HepG2 (cell line): Measurements from ENCODE around the gene WDR87. TPM values are rescaled to one million over a fixed set of nuclear protein-coding genes. Genes with fewer than 3 reads are reported as not detected.

Source experiments
- ARID3A ChIP-seq: IDR thresholded peaks from 2 replicates; pipeline ENCODE4 v1.6.1; 2012; ENCODE audit warnings: low read depth, low read length, improper control_type of control experiment
- BCL3 ChIP-seq: sonication (generic); formaldehyde crosslinking; IDR thresholded peaks from 2 replicates; pipeline ENCODE4 v1.5.1; 2020; ENCODE audit warnings: mild to moderate bottlenecking, missing genetic modification reagents, moderate library complexity
- EP300 ChIP-seq, 3 experiments: sonication (generic) in 1 of 3; formaldehyde crosslinking in 1 of 3; IDR thresholded peaks; 2 replicates each; pipeline versions ENCODE4 v1.5.1 to v1.6.1; 2011 to 2020; ENCODE audit warnings: low read depth in 2 of 3, low read length in 2 of 3, borderline replicate concordance in 1 of 3, improper control_type of control experiment in 1 of 3, mild to moderate bottlenecking in 1 of 3, missing genetic modification reagents in 1 of 3, moderate library complexity in 1 of 3
- GATAD2A ChIP-seq: IDR thresholded peaks from 2 replicates; pipeline ENCODE4 v1.6.1; 2016
- HMG20A ChIP-seq: IDR thresholded peaks from 2 replicates; pipeline ENCODE4 v1.6.1; 2016; ENCODE audit warnings: borderline replicate concordance
- MED1 ChIP-seq: sonication (generic); formaldehyde crosslinking; IDR thresholded peaks from 2 replicates; pipeline ENCODE4 v1.4.0; 2020; ENCODE audit warnings: missing genetic modification reagents
- NCOA2 ChIP-seq: sonication (generic); formaldehyde crosslinking; IDR thresholded peaks from 2 replicates; pipeline ENCODE4 v1.8.0; 2022; ENCODE audit warnings: inconsistent platforms
- PITX1 ChIP-seq: sonication (generic); formaldehyde crosslinking; IDR thresholded peaks from 2 replicates; pipeline ENCODE4 v1.5.1; 2020; ENCODE audit warnings: mild to moderate bottlenecking, missing genetic modification reagents
- RARA ChIP-seq: IDR thresholded peaks from 2 replicates; pipeline ENCODE4 v1.6.1; 2016; ENCODE audit warnings: missing genetic modification reagents, missing compliant biosample characterization
- RELA ChIP-seq: sonication (generic); formaldehyde crosslinking; IDR thresholded peaks from 2 replicates; pipeline ENCODE4 v1.4.0; 2020; ENCODE audit warnings: missing genetic modification reagents
- RXRB ChIP-seq: IDR thresholded peaks from 2 replicates; pipeline ENCODE4 v1.6.1; 2016; ENCODE audit warnings: borderline replicate concordance, missing genetic modification reagents, missing compliant biosample characterization
- SALL1 ChIP-seq: sonication (generic); formaldehyde crosslinking; IDR thresholded peaks from 2 replicates; pipeline ENCODE4 v1.8.0; 2022; ENCODE audit warnings: mild to moderate bottlenecking, missing genetic modification reagents
- SAP130 ChIP-seq: IDR thresholded peaks from 2 replicates; pipeline ENCODE4 v1.6.1; 2016; ENCODE audit warnings: low read depth
- SOX5 ChIP-seq: IDR thresholded peaks from 2 replicates; pipeline ENCODE4 v1.6.1; 2016; ENCODE audit warnings: borderline replicate concordance
- SOX6 ChIP-seq, 2 experiments: fragments of 450-650 bp in 1 of 2; sonication (generic) in 1 of 2; formaldehyde crosslinking in 1 of 2; IDR thresholded peaks; 2 replicates each; pipeline versions ENCODE4 v1.4.0 to v1.6.1; 2017 to 2020; ENCODE audit warnings: antibody characterized with exemption in 1 of 2, mild to moderate bottlenecking in 1 of 2, missing genetic modification reagents in 1 of 2
- ZNF460 ChIP-seq: sonication (generic); formaldehyde crosslinking; IDR thresholded peaks from 2 replicates; pipeline ENCODE4 v1.5.1; 2020; ENCODE audit warnings: missing genetic modification reagents, mild to moderate bottlenecking, borderline replicate concordance
- ZNF501 ChIP-seq: sonication (generic); formaldehyde crosslinking; IDR thresholded peaks from 2 replicates; pipeline ENCODE4 v1.5.1; 2020; ENCODE audit warnings: mild to moderate bottlenecking, moderate library complexity, missing genetic modification reagents
- ZNF687 ChIP-seq: sonication (generic); formaldehyde crosslinking; IDR thresholded peaks from 2 replicates; pipeline ENCODE4 v1.5.1; 2020; ENCODE audit warnings: mild to moderate bottlenecking, missing genetic modification reagents, moderate library complexity
- polyA plus RNA-seq, 8 experiments: library from polyadenylated mRNA; depleted of rRNA in 3 of 8; stranded (reverse) in 7 of 8; unstranded in 1 of 8; fragments of >200 nt; fragmentation: Illumina TruSeq in 4 of 8; extraction: Trizol in 4 of 8; gene quantifications; 2 replicates each; pipeline versions ENCODE4 v1.2.1 to v1.2.3, GENCODE V29; 2011 to 2016; ENCODE audit warnings: low read depth in 4 of 8, missing spikeins in 1 of 8, mixed read lengths in 1 of 8; ENCODE audit not compliant: insufficient read depth in 1 of 8
- total RNA-seq, 5 experiments: library from RNA; depleted of rRNA; stranded (reverse); fragments of >200 nt; fragmentation: Illumina TruSeq; extraction: Trizol; gene quantifications; 2 replicates each; pipeline ENCODE4 v1.2.3, GENCODE V29; 2016; ENCODE audit warnings: low read depth in 1 of 5
- TF ChIP-seq, protein P1 (sequence below): sonication (generic); formaldehyde crosslinking; IDR thresholded peaks from 2 replicates; pipeline ENCODE4 v1.4.0; 2020; ENCODE audit warnings: missing genetic modification reagents, mild to moderate bottlenecking, borderline replicate concordance

The WDR87 gene
- total and polyA plus RNA-seq, 2 of the 13 experiments (the other 11 are each of a cell fraction or from before 2014, with no cell fraction given): not detected

DNA sequence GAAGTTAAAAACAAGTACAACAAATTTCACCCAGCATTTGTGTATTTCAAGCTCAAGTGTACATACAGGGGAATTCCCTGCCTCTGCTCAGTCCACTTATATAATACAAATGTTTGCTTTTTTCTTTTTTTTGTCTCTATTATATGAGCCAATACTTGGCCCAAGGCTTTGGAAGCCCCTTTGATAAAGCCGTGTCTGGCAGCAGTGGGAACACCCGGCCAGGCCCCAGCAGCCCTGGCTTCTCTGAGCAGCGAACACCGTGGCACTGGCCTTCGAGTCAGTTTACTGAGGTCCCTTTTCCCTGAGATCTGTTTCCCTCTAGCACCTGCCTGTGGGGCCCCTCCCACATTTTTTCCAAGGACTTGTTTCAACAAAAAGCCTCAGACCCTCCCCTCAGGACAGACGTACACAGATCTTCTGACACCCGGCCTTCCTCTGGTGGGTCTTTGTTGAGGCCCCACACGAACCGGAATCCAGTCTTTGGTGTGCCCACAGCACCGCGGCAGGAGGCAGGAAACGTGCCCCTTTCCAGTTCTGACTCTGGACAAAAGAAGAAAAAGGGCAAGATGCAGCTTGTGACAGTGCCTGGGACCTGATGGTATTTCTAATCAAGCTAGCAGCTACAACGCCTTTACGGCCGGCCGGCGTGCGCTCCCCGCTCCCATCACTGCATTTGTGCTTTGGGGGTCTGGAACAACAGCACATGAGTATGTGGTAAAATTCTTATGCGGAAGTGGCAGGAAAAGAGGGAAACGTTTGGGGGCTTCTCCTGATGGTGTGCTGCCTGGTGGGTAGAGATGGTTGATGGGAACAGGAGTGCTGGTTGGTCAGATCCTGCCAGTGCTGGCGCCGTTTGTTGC is 14.4 kb upstream of the WDR87 start (continued):
- TF ChIP-seq ARID3A: no peak
- peak; percentile 40; the same call in 1 of the 2 replicates for TF ChIP-seq GATAD2A (CRISPR knock-in tag)
- TF ChIP-seq SOX5: 0 out of 2 replicates have a peak, but pooled peaks have one; percentile 20
- peak; percentile 78; the same call in 1 of the 2 replicates for TF ChIP-seq BCL3 (CRISPR knock-in tag)
- TF ChIP-seq NCOA2 (CRISPR knock-in tag): 0 out of 2 replicates have a peak, but pooled peaks have one; percentile 33
- TF ChIP-seq RARA (CRISPR knock-in tag): peak; percentile 53; the same call in 1 of the 2 replicates
- TF ChIP-seq SALL1 (CRISPR knock-in tag): 0 out of 2 replicates have a peak, but pooled peaks have one; percentile 11
- no peak for TF ChIP-seq ZNF460 (CRISPR knock-in tag)
- TF ChIP-seq EP300 (IDR thresholded peaks at IDR 0.05; ENCODE audit: low read depth in 2 of 2, low read length in 2 of 2): no peak
- TF ChIP-seq EP300 (CRISPR knock-in tag; IDR thresholded peaks at IDR 0.05; ENCODE audit: borderline replicate concordance): no peak
- TF ChIP-seq RELA: peak; percentile 82; the same call in 1 of the 2 replicates
- TF ChIP-seq HMG20A (CRISPR knock-in tag): peak; percentile 31; the same call in 1 of the 2 replicates
- no peak for TF ChIP-seq PITX1 (CRISPR knock-in tag)
- 0 out of 2 replicates have a peak, but pooled peaks have one; percentile 9 for TF ChIP-seq ZNF501 (CRISPR knock-in tag)
- no peak for TF ChIP-seq MED1
- TF ChIP-seq RXRB: 0 out of 2 replicates have a peak, but pooled peaks have one; percentile 36
- peak; percentile 32; the same call in 1 of the 2 replicates for TF ChIP-seq SAP130 (CRISPR knock-in tag)
- TF ChIP-seq ZNF687 (CRISPR knock-in tag): peak; percentile 48
- no peak for TF ChIP-seq SOX6 (IDR thresholded peaks at IDR 0.05)
- peak; percentile 38 for TF ChIP-seq SOX6 (CRISPR knock-in tag; IDR thresholded peaks at IDR 0.05)
- TF ChIP-seq, protein P1, sequence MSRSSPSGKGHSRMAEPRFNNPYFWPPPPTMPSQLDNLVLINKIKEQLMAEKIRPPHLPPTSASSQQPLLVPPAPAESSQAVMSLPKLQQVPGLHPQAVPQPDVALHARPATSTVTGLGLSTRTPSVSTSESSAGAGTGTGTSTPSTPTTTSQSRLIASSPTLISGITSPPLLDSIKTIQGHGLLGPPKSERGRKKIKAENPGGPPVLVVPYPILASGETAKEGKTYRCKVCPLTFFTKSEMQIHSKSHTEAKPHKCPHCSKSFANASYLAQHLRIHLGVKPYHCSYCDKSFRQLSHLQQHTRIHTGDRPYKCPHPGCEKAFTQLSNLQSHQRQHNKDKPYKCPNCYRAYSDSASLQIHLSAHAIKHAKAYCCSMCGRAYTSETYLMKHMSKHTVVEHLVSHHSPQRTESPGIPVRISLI: peak; percentile 76; the same call in 1 of the 2 replicates
